ENCODE measurements around the gene JAZF1. TPM values are rescaled to one million over a fixed set of nuclear protein-coding genes. Genes with fewer than 3 reads are reported as not detected.
A peak's percentile ranks its signal among the peaks of the same experiment; 100 is the strongest.
"Not testable (repeated sequence)": the region's sequence is repeated elsewhere in the genome, so short reads cannot be mapped to it uniquely, and the experiment has no call there.

The JAZF1 gene
- total and polyA plus RNA-seq, 2 experiments from 2014 or later: 9.8 to 12.3 TPM

DNA sequence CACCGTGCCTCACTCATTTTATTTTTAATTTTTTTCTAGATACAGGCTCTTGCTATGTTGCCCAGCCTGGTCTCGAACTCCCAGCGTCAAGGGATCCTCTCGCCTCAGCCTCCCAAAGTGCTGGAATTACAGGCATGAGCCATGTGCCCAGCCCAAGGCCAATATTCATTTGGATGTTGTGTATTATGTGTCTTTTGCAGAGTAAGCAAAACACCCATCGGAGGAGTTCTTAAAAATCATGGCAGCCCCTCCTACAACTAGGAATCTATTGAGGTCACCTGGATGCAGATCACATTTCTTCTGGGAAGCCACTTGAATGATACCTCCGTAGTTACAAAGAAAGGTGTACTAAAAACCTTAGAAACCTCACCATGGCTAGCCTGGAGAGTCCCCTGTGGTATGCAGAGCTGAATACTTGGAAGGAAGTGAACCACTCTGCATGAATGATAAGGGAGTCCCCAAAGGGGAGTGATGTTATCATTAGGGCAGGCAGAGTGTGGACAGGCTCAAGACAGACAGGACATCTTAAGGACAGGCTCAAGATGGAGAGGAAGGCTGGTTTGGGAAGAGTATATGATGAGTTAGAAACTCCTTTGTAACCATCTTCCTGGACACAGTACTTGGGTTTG is 254.9 kb downstream of the JAZF1 start:
- H3K27ac ChIP-seq: no peak overlapping the region
- H3K4me3 ChIP-seq: no peak overlapping the region
- TF ChIP-seq, protein P1, sequence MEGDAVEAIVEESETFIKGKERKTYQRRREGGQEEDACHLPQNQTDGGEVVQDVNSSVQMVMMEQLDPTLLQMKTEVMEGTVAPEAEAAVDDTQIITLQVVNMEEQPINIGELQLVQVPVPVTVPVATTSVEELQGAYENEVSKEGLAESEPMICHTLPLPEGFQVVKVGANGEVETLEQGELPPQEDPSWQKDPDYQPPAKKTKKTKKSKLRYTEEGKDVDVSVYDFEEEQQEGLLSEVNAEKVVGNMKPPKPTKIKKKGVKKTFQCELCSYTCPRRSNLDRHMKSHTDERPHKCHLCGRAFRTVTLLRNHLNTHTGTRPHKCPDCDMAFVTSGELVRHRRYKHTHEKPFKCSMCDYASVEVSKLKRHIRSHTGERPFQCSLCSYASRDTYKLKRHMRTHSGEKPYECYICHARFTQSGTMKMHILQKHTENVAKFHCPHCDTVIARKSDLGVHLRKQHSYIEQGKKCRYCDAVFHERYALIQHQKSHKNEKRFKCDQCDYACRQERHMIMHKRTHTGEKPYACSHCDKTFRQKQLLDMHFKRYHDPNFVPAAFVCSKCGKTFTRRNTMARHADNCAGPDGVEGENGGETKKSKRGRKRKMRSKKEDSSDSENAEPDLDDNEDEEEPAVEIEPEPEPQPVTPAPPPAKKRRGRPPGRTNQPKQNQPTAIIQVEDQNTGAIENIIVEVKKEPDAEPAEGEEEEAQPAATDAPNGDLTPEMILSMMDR (IDR thresholded peaks at IDR 0.05; ENCODE audit: low read depth, low read length): no peak
- no peaks in the 10 kb centered on the region for H3K27me3 ChIP-seq
- H3K4me1 ChIP-seq (ENCODE audit: low read depth): peaks cover 3% of the 10 kb centered on the region
- no peak for DNase-seq (ENCODE audit: low read depth in 1 of 2, low spot score in 1 of 2)
- H3K9me3 ChIP-seq (ENCODE audit: low read depth): no peaks in the 10 kb centered on the region
- H3K36me3 ChIP-seq: no peaks in the 10 kb centered on the region

DNA sequence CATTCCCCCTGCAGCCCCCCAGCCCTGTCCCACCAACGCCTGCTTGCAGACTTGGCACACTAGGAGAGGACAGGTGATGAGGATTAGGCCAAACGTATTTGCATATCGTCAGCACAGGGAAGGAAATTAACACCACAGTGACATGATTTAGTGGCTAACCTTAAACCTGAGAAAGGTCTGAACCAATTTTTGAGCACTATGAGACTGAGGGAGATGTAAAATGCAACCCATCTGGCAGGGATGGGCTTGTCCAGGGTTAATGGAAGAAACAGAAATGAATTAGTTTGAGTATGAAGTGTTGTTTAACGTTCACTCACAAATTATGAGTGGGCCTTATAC is 257.0 kb downstream of the JAZF1 start:
- Histone ChIP-seq H3K27ac (no peak overlapping the region), H3K27me3 (no peaks in the 10 kb centered on the region), H3K36me3 (no peaks in the 10 kb centered on the region), H3K4me1 (ENCODE audit: low read depth) (peaks cover 3% of the 10 kb centered on the region), H3K4me3 (no peak overlapping the region), H3K9me3 (ENCODE audit: low read depth) (no peaks in the 10 kb centered on the region)
- TF ChIP-seq, protein P1 (IDR thresholded peaks at IDR 0.05; ENCODE audit: low read depth, low read length): no peak
- DNase-seq (ENCODE audit: low read depth in 1 of 2, low spot score in 1 of 2): no peak

DNA sequence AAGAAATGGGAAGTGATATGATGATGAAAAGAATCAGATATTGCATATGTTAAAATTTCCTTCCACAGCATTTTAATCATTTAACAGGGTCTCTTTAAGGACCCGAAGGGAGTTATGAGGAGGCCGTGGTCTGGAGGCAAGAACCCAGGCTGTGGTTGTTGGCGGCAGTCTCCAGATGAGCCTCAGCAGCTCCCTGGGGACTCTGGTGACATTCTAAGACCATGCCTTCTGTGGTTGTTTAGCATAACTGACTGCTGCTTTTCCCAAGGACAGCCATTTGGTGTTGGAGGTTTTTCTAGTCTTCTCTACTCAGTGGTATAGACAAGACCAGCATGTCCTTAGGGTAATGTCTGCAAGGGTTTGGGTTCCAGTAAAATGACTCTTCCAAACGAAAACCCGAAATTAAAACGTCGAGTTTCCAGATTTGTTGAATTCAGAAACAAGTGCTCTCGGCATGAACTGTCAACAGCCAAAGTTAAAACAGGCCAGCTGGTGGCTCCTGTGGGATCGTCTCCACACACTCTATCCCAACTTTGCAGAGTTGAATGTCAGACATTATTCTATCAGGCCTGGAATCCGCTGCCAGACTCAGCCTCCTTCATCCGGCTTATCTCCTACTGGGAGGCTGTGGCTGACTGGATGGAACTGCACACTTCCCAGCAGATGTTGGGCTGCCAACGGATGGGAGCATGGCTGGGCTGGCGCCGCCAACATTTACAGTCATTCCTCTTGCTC is 257.5 kb downstream of the JAZF1 start:
- no peaks in the 10 kb centered on the region for H3K27me3 ChIP-seq
- TF ChIP-seq, protein P1 (IDR thresholded peaks at IDR 0.05; ENCODE audit: low read depth, low read length): no peak
- H3K27ac ChIP-seq: no peak overlapping the region

DNA sequence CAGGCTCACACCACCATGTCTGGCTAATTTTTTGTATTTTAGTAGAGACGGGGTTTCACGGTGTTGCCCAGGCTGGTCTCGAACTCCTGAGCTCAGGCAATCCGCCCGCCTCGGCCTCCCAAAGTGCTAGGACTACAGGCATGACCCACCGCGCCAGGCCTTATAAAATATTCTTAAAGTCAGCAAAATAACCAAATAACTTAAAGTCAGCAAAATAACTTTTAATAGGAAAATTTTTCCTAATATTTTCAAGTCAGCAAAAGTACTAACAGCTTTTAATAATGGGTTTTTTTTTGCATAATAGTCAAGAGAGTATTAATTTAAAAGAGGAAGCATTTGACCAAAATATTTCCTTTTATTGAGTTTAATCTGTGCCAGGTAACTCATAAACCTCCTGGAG is 258.2 kb downstream of the JAZF1 start:
- H3K9me3 ChIP-seq (ENCODE audit: low read depth); H3K27me3 ChIP-seq; H3K4me3 ChIP-seq; H3K4me1 ChIP-seq (ENCODE audit: low read depth); H3K27ac ChIP-seq; H3K36me3 ChIP-seq; DNase-seq (ENCODE audit: low read depth in 1 of 2, low spot score in 1 of 2): not testable (repeated sequence)

More for the DNA sequence above, 257.5 kb downstream of the JAZF1 start:
- DNase-seq (ENCODE audit: low read depth in 1 of 2, low spot score in 1 of 2): peak in 1 of 2 donors; percentile 78
- Histone ChIP-seq H3K9me3 (ENCODE audit: low read depth) (no peaks in the 10 kb centered on the region), H3K4me1 (ENCODE audit: low read depth) (peaks cover 3% of the 10 kb centered on the region), H3K4me3 (no peak overlapping the region), H3K36me3 (no peaks in the 10 kb centered on the region)

DNA sequence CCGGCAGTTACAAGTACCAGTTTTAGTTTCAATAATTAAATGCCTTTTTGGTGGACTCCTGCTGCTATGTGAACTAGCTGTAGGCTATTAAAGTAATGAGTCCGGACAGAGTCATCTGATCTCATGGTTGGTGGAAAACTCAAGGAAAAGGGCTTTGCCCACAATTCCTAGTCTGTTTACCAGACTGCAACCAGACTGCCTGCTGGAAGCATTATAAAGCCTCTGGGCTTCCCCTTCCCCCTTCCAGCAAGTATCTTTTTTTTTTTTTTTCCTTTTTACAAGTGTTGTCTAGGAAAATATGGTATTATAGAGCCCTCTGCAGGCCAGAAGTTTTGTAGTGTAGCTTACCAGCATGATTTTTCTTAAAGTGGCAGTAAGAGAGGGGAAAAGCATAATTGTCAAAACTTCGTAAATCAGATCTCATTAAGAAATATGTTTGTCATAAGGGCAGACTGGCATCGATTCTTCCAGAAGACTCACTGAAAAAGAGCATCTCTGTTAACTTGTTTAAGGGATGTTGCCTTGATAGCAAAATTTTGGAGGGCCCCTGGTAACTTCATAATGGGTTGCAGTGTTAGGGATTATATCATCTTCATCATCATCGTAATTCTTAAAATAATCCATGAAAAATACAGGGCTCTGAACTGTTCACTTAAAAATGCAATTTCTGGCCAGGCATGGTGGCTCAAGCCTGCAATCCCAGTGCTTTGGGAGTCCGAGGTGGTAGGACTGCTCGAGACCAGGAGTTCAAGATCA is 259.3 kb downstream of the JAZF1 start:
- Histone ChIP-seq H3K27ac (no peak overlapping the region), H3K27me3 (no peaks in the 10 kb centered on the region), H3K4me3 (no peak overlapping the region), H3K4me1 (ENCODE audit: low read depth) (peaks cover 3% of the 10 kb centered on the region), H3K9me3 (ENCODE audit: low read depth) (no peaks in the 10 kb centered on the region), H3K36me3 (no peaks in the 10 kb centered on the region)
- DNase-seq (ENCODE audit: low read depth in 1 of 2, low spot score in 1 of 2): peak; percentile 71 to 89
- TF ChIP-seq, protein P1 (IDR thresholded peaks at IDR 0.05; ENCODE audit: low read depth, low read length): peak; percentile 60

Data from cardiac muscle cell (in vitro differentiated cells and primary cell).